ENCODE measurements around the gene SPACDR.
A peak's percentile ranks its signal among the peaks of the same experiment; 100 is the strongest.
"Not testable (repeated sequence)": the region's sequence is repeated elsewhere in the genome, so short reads cannot be mapped to it uniquely, and the experiment has no call there.

The SPACDR gene, protein sequence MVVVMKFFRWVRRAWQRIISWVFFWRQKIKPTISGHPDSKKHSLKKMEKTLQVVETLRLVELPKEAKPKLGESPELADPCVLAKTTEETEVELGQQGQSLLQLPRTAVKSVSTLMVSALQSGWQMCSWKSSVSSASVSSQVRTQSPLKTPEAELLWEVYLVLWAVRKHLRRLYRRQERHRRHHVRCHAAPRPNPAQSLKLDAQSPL

DNA sequence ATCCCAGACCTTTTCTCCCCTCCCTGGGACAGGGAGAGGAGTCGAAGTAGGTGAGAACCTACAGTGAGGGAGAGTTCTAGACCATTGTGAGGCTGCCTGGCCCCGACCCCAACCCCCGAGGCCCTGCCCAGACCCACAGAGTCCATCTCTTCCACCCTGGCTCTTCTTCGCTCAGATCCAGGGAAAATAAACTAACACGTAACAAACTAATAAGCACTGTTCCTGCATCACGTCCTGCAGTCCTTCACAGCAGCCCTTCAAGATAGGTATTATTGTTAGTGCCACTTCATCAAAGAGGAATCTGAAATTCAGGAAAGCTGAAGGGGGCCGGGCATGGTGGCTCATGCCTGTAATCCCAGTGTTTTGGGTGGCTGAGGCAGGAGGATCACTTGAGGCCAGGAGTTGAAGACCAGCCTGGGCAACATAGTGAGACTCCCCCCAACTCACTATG is at the start of gene SPACDR:
SPACDR (minus strand) TSS at position 51 of the 451 bp plus-strand sequence. CDS start 235 bp downstream, outside the sequence.
- no peak for DNase-seq

DNA sequence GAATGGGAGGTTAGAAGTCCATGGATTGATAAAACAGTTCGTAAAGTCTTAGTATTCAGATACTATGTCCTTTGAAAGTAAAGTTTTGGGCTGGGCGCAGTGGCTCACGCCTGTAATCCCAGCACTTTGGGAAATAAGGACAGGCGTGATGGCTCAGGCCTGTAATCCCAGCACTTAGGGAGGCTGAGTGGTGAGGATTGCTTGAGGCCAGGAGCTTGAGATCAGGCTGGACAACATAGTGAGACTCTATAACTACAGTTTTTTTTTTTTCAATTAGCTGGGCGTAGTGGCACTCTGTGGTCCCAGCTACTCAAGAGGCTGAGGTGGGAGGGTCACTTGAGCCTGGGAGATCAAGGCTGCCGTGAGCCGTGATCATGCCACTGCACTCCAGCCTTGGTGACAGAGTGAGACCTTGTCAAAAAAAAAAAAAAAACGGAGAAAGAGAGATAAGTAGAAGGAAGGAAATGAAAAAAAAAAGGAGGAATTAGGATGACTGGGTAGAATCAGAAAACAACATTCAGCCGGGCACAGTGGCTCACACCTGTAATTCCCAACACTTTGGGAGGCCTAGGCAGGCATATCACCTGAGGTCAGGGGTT is 49.3 kb upstream of the SPACDR start:
- DNase-seq, result no peak

DNA sequence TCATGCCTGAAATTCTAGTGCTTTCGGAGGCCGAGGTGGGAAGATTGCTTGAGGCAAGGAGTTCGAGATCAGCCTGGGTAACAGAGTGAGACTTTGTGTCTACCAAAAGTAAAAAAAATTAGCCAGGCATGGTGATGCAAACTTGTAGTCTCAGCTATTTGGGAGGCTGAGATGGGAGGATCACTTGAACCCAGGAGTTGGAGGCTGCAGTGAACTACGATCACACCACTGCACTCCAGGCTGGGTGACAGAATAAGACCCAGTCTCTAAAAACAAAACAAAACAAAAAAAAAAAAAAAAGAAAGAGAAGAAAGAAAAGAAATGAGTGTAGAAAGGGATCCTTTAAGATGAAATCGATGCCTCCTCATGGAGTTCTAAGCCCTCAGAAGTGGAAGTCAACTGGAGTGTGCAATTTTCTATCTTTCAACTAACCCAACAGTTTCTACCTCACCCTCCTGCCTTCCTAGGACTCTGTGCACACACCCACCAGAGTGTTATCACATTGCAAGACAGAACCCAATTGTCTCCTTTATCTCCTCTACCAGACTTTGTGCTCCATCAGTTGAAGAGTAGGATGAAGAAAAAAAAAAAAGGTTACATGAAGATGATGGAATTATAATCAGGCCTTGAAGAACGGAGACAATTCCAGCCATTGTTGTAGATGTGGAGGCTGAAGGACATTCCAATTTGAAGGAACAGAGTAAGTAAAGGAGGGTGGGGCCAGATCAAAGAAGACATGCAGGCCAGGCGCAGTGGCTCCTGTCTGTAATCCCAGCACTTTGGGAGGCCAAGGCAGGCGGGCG is 46.6 kb upstream of the SPACDR start:
- no peak for DNase-seq

DNA sequence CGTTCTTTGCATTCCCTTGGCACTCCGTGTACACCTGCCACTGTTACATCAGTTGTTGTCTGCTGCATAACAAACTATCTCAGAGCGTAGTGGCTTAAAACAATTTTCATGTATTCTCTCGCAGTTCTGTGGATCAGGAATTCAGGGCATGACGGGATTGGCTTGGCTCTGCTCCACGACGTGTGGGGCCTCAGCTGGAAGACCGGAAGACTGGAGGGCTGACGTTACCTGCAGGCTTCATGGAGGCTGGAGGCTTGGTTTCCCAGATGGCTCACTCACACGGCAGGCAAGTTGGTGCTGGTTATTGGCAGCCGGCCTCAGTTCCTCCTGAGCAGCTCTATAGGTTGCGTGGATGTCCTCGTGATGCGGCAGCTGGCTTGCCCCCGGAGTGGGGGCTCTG is 45.2 kb upstream of the SPACDR start:
- peak; percentile 45 for DNase-seq

DNA sequence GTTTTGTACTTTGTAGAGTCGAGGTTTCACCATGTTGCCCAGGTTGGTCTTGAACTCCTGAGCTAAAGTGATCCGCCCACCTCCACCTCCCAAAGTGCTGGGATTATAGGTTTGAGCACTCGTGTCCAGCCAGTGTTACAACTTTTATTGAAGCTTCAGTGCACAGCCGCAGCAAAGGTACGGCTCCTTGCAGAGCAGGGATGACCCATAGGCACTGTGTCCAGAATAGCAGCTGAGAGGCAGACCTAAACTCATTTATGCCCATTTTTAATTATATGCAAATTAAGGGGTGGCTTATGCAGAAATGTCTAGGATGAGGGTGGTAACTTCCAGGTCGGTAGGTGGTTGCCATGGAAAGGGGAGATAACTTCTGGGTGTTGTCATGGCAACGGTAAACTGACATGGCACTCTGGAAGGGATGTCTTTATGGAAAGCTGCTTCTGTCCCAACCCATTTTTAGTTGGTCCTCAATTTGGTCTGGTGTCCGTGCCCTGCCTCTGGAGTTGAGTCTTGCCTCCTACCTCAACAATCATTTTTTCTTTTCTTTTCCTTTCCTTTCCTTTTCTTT is 42.4 kb upstream of the SPACDR start:
- DNase-seq, result no peak

GRCh38 chr7:100504887-100505611 is 41.0 kb upstream of the SPACDR start:
- no peak for DNase-seq

DNA sequence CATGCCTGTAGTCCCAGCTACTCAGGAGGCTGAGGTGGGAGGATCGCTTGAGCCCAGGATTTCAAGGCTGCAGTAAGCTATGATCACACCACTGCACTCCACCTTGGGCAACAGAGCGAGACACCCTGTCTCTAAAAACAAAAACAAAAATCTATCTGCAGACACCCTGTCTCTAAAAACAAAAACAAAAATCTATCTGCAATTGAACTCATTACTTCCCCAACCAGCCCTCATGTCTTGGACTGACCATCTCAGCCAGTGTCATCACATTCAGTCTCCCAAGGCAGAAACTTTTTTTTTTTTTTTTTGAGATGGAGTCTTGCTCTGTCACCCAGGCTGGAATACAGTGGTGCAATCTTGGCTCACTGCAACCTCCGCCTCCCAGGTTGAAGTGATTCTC is 40.0 kb upstream of the SPACDR start:
- DNase-seq, result not testable (repeated sequence)

GRCh38 chr7:100500743-100501142 is 36.7 kb upstream of the SPACDR start:
- not testable (repeated sequence) for DNase-seq

DNA sequence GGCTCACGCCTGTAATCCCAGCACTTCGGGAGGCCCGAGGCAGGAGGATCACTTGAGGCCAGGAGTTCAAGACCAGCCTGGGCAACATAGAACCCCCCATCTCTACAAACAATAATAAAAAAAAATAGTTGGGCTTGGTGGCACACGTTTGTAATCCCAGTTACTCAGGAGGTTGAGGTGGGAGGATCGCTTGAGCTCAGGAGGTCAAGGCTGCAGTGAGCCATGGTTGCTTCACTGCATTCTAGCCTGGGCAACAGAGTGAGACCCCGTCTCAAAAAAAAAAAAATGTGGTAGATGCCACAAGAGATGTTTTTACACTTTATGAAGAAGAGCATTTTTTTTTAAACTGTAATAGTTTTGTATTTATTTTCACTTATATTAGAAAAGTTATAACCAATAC is 32.4 kb upstream of the SPACDR start:
- DNase-seq, result no peak

DNA sequence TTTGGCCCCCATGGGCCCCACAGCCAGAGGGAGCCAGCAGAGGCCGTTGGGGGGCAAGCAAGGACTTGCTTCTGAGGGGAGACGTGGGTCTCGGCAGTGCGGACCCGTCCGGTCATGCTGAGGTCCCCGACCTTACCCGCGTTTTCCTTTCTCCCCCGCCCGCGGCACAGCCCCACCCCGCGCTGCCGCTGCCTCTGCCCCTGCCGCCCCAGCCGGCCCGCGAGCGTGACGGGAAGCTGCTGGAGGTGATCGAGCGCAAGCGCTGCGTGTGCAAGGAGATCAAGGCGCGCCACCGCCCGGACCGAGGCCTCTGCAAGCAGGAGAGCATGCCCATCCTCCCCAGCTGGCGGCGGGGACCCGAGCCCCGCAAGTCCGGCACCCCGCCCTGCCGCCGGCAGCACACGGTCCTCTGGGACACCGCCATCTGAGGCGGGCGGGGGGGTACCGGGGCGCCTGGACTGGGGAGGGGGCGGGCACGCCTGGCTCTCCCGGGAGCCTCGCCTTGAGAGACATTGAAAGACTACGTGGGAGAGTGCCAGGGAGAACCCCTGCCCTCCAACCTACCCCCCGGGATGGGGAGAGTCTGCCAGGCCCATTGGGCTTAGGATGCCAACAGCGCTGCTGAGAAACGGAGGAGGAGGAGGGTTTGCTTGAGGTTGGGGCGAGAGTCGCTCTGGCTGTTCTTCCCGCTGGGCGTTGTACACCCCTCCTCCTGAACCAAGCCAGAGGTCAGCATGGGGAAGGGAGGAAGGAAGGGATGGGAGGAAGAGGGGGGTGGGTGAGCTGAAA is 29.6 kb upstream of the SPACDR start:
- DNase-seq, result peak; percentile 69

DNA sequence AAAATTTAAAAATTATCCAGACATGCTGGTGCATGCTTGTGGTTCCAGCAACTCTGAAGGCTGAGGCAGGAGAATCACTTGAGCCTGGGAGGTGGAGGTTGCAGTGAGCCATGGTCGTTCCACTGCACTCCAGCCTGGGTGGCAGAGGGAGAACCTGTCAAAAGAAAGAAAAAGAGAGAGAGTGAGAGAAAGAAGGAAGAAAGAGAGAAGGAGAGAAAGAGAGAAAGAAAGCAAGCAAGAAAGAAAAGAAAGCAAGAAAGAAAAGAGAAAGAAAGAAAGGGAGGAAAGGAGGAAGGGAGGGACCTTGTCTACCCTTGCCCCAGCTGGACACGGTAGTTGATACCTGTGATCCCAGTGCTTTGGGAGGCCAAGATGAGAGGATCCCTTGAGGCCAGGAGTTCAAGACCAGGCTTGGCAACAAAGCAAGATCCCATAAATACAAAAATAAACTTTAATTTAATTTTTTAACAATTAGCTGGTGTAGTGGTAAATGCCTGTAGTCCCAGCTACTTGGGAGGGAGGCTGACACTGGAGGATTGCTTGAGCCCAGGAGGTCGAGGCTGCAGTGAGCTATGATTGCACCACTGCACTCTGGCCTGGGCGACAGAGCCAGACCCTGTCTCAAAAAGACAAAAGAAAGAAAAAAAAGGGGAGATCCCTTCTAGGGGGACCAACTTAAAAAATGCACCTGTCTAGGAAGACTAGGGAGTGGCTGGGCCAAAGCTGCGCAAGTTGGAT is 28.8 kb upstream of the SPACDR start:
- no peak for DNase-seq

- no peak for DNase-seq
These were observed 27.1 kb upstream of the SPACDR start for GRCh38 chr7:100491192-100491578.

- no peak for DNase-seq
These were observed 26.6 kb upstream of the SPACDR start for GRCh38 chr7:100490483-100491191.

DNA sequence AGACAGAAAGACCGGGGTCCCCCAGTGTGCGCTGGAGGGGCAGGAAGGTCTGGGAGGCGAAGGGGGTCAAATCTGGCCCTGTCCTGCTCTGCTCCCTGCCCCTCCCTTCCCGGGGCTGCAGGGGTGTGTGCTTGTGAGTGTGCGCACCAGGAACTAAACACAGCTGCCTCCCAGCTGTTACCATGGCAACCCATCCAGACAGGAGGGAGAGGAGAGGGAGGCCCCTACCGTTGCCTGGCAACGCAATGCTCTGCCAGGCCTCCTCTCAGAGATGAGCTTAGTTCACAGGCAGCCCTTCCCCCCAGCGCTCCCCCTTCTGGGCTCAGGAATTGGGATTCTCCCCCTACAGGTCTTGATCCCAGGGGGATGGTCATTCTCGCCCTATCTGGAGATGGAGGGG is 25.8 kb upstream of the SPACDR start:
- peak; percentile 99 for DNase-seq

- DNase-seq, result no peak
These were observed 25.1 kb upstream of the SPACDR start for GRCh38 chr7:100489121-100489520.

DNA sequence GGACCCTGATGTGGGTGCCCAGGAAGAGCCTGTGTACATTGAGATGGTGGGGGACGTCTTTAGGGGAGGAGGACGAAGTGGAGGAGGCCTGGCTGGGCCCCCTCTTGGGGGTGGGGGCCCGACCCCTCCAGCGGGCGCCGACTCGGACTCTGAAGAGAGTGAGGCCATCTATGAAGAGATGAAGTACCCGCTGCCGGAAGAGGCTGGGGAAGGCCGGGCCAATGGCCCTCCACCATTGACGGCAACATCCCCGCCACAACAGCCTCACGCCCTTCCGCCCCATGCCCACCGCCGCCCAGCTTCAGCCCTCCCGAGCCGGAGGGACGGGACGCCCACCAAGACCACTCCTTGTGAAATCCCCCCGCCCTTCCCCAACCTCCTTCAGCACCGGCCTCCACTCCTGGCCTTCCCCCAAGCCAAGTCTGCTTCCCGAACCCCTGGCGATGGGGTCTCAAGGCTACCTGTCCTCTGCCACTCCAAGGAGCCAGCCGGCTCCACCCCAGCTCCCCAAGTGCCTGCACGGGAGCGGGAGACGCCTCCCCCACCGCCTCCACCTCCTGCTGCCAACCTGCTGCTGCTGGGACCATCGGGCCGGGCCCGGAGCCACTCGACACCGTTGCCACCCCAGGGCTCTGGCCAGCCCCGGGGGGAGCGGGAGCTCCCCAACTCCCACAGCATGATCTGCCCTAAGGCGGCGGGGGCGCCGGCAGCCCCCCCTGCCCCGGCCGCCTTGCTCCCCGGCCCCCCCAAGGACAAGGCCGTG is 24.5 kb upstream of the SPACDR start:
- DNase-seq, result no peak

DNA sequence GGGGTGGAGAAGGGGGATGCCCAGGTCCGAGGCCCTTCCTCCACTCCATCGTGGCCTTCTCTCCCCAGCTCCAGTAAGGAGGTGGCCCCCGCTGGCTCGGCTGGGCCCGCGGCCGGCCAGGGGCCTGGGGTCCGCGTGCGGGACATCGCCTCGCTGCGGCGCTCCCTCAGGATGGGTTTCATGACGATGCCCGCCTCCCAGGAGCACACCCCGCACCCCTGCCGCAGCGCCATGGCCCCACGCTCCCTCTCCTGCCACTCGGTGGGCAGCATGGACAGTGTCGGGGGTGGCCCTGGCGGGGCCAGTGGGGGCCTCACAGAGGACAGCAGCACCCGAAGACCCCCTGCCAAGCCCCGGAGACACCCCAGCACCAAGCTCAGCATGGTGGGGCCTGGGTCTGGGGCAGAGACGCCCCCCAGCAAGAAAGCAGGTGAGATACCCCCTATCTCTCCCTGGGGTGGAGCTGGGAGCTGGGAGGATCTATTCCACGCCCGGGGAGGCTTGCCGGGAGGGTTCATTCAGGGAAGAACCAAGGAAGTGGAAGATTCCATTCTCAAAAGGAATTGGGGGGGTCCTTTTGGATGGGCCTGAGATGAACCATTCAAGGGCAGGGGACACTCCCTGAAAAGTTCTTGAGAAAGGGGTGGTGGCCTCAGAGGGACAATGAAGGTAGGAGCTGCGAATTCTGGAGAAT is 22.8 kb upstream of the SPACDR start:
- DNase-seq, result peak; percentile 78

DNA sequence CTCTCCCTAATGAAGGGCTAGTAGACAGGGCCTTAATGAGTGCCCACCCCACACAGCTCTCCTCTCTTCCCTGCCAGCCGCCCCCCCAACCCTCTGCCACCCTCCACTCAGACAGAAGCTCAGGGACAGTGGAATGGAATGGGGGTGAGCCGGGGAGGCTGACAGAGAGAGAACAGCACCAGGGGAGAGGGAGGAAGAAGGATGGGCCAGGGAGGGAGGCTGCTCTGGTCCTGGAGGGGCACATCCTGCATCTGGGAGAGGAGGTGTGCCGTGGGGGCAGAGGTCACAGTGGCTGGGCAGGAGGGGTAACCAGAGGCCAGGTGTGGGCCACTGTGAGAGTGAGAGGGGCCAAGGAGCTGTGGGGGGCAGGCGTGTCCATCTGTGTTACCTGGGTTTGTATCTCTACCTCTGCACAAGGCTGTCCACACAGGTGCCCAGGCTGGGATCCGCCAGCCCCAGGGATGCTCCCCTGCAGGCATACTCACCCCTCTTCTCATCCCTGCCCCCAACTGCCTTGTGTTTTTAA is 22.1 kb upstream of the SPACDR start:
- no peak for DNase-seq

DNA sequence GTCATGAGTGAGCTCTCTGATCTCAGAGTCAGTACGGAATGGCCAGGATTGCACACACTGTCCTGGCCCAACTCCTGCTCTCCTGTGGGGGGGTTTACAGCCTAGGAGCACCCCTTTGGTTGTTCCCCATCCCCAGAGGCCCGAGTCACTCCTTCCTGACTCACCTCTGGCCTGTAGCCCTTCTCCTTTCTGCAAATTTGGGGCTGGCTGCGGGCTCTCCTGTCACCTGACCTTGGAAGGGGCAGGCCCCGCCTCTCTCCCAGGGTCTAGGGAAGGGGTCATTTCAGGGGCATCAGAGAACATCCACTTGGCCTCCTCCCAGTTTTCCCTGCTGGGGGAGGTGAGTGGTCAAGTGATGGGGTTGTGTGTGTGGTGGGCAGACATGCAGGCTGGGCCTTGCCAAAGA is 21.4 kb upstream of the SPACDR start:
- DNase-seq, result no peak
